Measurements from ENCODE around the gene RIC3. TPM values are rescaled to one million over a fixed set of nuclear protein-coding genes. Genes with fewer than 3 reads are reported as not detected.
A peak's percentile ranks its signal among the peaks of the same experiment; 100 is the strongest.
"Not testable (repeated sequence)": the region's sequence is repeated elsewhere in the genome, so short reads cannot be mapped to it uniquely, and the experiment has no call there.

The RIC3 gene
- total and polyA plus RNA-seq, 8 donors = 1.1 to 29.5 (median 13.4) TPM; not detected in 1

DNA sequence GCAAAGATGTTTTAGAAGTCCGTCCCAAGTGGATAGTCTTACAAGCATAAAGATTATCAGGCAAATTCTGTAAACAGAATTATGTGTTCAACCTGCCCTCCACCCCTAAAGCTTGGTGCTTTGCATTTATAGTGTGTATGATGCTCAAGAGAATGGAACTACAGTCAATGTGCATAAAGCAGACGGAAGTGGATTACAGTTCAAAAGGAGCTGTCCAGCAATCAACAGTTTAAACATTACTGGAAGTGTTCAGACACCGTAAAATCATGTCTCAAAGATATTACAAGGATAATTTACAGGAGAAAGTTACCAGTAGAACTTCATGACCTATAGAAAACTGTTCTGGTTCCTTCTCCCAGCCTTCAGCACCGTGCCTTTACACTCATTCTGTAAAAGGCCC, 1.0 kb downstream of the RIC3 start:
- no peak for TF ChIP-seq POLR2A (IDR thresholded peaks at IDR 0.05)
- TF ChIP-seq POLR2AphosphoS5 (IDR thresholded peaks at IDR 0.05) = no peak
- no peak for TF ChIP-seq CTCF (IDR thresholded peaks at IDR 0.05)
- TF ChIP-seq EP300 (IDR thresholded peaks at IDR 0.05) = no peak
- Histone ChIP-seq H3K9me3 (no peaks in the 10 kb centered on the region), H3K36me3 (no peaks in the 10 kb centered on the region), H3K4me3 (peak overlapping the region; percentile 53 to 63 (median 60)), H3K4me1 (peaks cover 0 to 26% (median 11%) of the 10 kb centered on the region in 4 donors), H3K27me3 (peaks cover 0 to 39% (median 22%) of the 10 kb centered on the region in 3 donors), H3K27ac (no peak overlapping the region)
- peak in 1 of 2 donors; percentile 47 for DNase-seq
- 37 to 52% (median 45%) methylated on average over 4 of the region's 4 CpGs for WGBS, 5 donors
- intact Hi-C loops (cut with DNase I; ENCODE audit: low total_unique reads) = no loop called here

DNA sequence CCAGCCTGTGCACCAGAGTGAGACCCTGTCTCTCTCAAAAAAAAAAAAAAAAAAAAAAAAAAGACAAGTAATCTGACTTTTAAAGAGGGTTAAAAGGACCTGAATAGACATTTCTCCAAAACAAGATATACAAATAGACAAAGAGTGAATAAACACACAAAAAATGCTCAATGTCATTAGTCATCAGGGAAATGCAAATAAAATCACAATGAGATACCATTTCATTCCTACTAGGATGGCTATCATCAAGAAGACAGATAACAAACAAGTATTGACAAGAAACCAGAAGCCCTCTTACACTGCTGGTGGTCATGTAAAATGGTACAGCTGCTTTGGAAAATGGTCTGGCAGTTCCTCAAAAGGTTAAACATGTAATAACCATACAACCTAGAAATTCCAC, 4.1 kb downstream of the RIC3 start:
- no peaks in the 10 kb centered on the region for H3K36me3 ChIP-seq
- no peak for DNase-seq
- intact Hi-C loops (cut with DNase I; ENCODE audit: low total_unique reads) = no loop called here
- peaks cover 0 to 21% (median 14%) of the 10 kb centered on the region in 3 donors for H3K27me3 ChIP-seq
- H3K9me3 ChIP-seq = no peaks in the 10 kb centered on the region
- TF ChIP-seq CTCF (IDR thresholded peaks at IDR 0.05) (no peak), POLR2A (IDR thresholded peaks at IDR 0.05) (no peak), EP300 (IDR thresholded peaks at IDR 0.05) (no peak), POLR2AphosphoS5 (IDR thresholded peaks at IDR 0.05) (no peak)
- peaks cover 0 to 26% (median 11%) of the 10 kb centered on the region in 4 donors for H3K4me1 ChIP-seq
- no peak overlapping the region for H3K27ac ChIP-seq
- H3K4me3 ChIP-seq = no peak overlapping the region

DNA sequence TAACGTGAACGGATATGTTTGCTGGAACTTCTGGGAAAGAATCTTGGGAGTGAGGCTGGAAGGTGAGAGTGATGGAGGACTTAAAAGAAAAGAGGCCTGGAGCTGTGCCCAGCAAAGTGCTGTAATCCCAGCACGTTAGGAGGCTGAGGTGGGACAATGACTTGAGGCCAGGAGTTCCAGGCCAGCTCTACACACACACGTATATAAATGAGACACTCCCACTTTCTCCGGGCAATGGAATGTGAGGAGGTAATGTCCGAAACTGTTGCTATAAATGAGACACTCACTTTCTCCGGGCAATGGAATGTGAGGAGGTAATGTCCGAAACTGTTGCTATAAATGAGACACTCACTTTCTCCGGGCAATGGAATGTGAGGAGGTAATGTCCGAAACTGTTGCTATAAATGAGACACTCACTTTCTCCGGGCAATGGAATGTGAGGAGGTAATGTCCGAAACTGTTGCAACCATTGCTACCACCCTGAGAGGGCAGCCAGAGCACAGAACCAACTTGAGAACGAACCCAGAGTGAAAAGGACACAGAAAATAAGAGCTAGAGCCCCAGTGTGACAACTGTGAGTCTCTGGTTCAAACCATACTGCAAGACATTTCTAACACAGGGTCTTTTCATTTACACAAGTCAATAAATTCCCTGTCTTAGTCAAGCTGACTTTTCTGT, 7.1 kb downstream of the RIC3 start:
- 82 to 87% (median 86%) methylated on average over 10 to 13 of the region's 13 CpGs for WGBS, 5 donors
- H3K4me1 ChIP-seq; H3K36me3 ChIP-seq; H3K9me3 ChIP-seq; H3K27ac ChIP-seq; H3K27me3 ChIP-seq; DNase-seq; intact Hi-C loops (cut with DNase I; ENCODE audit: low total_unique reads); H3K4me3 ChIP-seq: not testable (repeated sequence)

GRCh38 chr11:8156877-8157276, 11.9 kb downstream of the RIC3 start:
- Histone ChIP-seq H3K4me1 (no peaks in the 10 kb centered on the region), H3K27ac (no peak overlapping the region), H3K36me3 (no peaks in the 10 kb centered on the region), H3K27me3 (no peaks in the 10 kb centered on the region), H3K4me3 (no peak overlapping the region), H3K9me3 (no peaks in the 10 kb centered on the region)
- 79 to 83% (median 81%) methylated on average over 3 of the region's 3 CpGs for WGBS, 5 donors
- DNase-seq = no peak
- intact Hi-C loops (cut with DNase I; ENCODE audit: low total_unique reads) = no loop called here
- TF ChIP-seq EP300 (IDR thresholded peaks at IDR 0.05) (no peak), CTCF (IDR thresholded peaks at IDR 0.05) (no peak), POLR2A (IDR thresholded peaks at IDR 0.05) (no peak), POLR2AphosphoS5 (IDR thresholded peaks at IDR 0.05) (no peak)

DNA sequence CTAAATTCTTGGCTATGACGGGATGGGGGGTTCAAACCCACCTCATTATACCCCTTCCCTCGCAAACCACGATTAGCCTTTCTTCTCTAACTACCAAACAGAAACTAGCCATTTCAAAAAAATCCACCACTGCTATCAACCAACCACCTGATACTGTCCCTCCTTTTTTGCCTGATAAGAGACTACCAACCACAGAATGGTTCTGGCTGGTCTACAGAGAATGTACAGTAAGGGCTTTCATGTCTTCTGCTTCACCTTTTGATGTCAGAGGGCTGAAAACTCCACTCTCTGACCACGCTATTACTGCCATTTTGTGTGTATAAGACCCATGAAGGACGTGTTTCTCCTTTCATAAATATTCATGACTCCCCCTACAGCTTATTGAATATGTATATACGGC, 19.1 kb downstream of the RIC3 start:
- no peaks in the 10 kb centered on the region for H3K36me3 ChIP-seq
- 83 to 91% (median 87%) methylated on average over 6 of the region's 6 CpGs for WGBS, 5 donors
- no peaks in the 10 kb centered on the region for H3K4me1 ChIP-seq
- intact Hi-C loops (cut with DNase I; ENCODE audit: low total_unique reads) = no loop called here
- H3K9me3 ChIP-seq = no peaks in the 10 kb centered on the region
- TF ChIP-seq POLR2A (IDR thresholded peaks at IDR 0.05) (no peak), EP300 (IDR thresholded peaks at IDR 0.05) (no peak), POLR2AphosphoS5 (IDR thresholded peaks at IDR 0.05) (no peak), CTCF (IDR thresholded peaks at IDR 0.05) (no peak)
- H3K27me3 ChIP-seq = no peaks in the 10 kb centered on the region
- no peak overlapping the region for H3K4me3 ChIP-seq
- no peak overlapping the region for H3K27ac ChIP-seq
- DNase-seq = no peak
